ENCODE measurements around the gene MACROD1. TPM values are rescaled to one million over a fixed set of nuclear protein-coding genes. Genes with fewer than 3 reads are reported as not detected.

The MACROD1 gene
- total and polyA plus RNA-seq, 9 of the 15 experiments (the other 6 are each of a cell fraction or from before 2014, with no cell fraction given), result 1.1 to 60.0 (median 26.4) TPM

GRCh38 chr11:63974259-63975143 lies 191.4 kb downstream of the MACROD1 start, which contains the start of gene COX8A (continued):
- peak; percentile 79; the same call in 1 of the 2 replicates for TF ChIP-seq ZBTB7A (IDR thresholded peaks at IDR 0.05; ENCODE audit: borderline replicate concordance, control insufficient read depth, low read depth, low read length)
- TF ChIP-seq, protein P1, sequence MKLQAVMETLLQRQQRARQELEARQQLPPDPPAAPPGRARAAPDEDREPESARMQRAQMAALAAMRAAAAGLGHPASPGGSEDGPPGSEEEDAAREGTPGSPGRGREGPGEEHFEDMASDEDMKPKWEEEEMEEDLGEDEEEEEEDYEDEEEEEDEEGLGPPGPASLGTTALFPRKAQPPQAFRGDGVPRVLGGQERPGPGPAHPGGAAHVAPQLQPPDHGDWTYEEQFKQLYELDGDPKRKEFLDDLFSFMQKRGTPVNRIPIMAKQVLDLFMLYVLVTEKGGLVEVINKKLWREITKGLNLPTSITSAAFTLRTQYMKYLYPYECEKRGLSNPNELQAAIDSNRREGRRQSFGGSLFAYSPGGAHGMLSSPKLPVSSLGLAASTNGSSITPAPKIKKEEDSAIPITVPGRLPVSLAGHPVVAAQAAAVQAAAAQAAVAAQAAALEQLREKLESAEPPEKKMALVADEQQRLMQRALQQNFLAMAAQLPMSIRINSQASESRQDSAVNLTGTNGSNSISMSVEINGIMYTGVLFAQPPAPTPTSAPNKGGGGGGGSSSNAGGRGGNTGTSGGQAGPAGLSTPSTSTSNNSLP (IDR thresholded peaks at IDR 0.05; ENCODE audit: borderline replicate concordance, low read depth, low read length), result no peak
- TF ChIP-seq ZNF444 (CRISPR knock-in tag; IDR thresholded peaks at IDR 0.05), result no peak
- peak; percentile 95 to 99 for TF ChIP-seq MAZ (CRISPR knock-in tag; conservative IDR thresholded peaks at IDR 0.05 in 1 of 2, IDR thresholded peaks at IDR 0.05 in 1 of 2)
- peak; percentile 17 for TF ChIP-seq HMGN3 (IDR thresholded peaks at IDR 0.05; ENCODE audit: borderline replicate concordance, extremely low read depth, insufficient read length, low read depth, low read length)
- no peak for TF ChIP-seq ELF4 (CRISPR knock-in tag; IDR thresholded peaks at IDR 0.05)
- no peak for TF ChIP-seq MED1 (CRISPR knock-in tag; IDR thresholded peaks at IDR 0.05; ENCODE audit: borderline replicate concordance)
- TF ChIP-seq, protein P2, sequence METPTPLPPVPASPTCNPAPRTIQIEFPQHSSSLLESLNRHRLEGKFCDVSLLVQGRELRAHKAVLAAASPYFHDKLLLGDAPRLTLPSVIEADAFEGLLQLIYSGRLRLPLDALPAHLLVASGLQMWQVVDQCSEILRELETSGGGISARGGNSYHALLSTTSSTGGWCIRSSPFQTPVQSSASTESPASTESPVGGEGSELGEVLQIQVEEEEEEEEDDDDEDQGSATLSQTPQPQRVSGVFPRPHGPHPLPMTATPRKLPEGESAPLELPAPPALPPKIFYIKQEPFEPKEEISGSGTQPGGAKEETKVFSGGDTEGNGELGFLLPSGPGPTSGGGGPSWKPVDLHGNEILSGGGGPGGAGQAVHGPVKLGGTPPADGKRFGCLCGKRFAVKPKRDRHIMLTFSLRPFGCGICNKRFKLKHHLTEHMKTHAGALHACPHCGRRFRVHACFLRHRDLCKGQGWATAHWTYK (CRISPR knock-in tag; IDR thresholded peaks at IDR 0.05), result peak; percentile 83
- TF ChIP-seq, protein P3, sequence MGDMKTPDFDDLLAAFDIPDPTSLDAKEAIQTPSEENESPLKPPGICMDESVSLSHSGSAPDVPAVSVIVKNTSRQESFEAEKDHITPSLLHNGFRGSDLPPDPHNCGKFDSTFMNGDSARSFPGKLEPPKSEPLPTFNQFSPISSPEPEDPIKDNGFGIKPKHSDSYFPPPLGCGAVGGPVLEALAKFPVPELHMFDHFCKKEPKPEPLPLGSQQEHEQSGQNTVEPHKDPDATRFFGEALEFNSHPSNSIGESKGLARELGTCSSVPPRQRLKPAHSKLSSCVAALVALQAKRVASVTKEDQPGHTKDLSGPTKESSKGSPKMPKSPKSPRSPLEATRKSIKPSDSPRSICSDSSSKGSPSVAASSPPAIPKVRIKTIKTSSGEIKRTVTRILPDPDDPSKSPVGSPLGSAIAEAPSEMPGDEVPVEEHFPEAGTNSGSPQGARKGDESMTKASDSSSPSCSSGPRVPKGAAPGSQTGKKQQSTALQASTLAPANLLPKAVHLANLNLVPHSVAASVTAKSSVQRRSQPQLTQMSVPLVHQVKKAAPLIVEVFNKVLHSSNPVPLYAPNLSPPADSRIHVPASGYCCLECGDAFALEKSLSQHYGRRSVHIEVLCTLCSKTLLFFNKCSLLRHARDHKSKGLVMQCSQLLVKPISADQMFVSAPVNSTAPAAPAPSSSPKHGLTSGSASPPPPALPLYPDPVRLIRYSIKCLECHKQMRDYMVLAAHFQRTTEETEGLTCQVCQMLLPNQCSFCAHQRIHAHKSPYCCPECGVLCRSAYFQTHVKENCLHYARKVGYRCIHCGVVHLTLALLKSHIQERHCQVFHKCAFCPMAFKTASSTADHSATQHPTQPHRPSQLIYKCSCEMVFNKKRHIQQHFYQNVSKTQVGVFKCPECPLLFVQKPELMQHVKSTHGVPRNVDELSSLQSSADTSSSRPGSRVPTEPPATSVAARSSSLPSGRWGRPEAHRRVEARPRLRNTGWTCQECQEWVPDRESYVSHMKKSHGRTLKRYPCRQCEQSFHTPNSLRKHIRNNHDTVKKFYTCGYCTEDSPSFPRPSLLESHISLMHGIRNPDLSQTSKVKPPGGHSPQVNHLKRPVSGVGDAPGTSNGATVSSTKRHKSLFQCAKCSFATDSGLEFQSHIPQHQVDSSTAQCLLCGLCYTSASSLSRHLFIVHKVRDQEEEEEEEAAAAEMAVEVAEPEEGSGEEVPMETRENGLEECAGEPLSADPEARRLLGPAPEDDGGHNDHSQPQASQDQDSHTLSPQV (IDR thresholded peaks at IDR 0.05), result no peak; the same call in 1 of the 2 replicates
- peak; percentile 74 for TF ChIP-seq MBD2 (IDR thresholded peaks at IDR 0.05; ENCODE audit: borderline replicate concordance, low read depth)
- TF ChIP-seq SMAD2 (IDR thresholded peaks at IDR 0.05; ENCODE audit: low read depth, low read length), result no peak
- peak; percentile 100 for TF ChIP-seq FOXM1 (IDR thresholded peaks at IDR 0.05; ENCODE audit: low read depth)
- peak; percentile 75; the same call in 1 of the 2 replicates for TF ChIP-seq FOXM1 (CRISPR knock-in tag; IDR thresholded peaks at IDR 0.05; ENCODE audit: low read depth)
- TF ChIP-seq TBP (optimal IDR thresholded peaks at IDR 0.05; ENCODE audit: low read depth, low read length), result peak; percentile 83
- TF ChIP-seq CBX2 (IDR thresholded peaks at IDR 0.05; ENCODE audit: insufficient read depth, low read length, poor library complexity, severe bottlenecking), result no peak
- no peak for TF ChIP-seq TAL1 (IDR thresholded peaks at IDR 0.05)
- TF ChIP-seq PRMT5 (CRISPR knock-in tag; IDR thresholded peaks at IDR 0.05), result peak; percentile 84
- TF ChIP-seq SMAD4 (CRISPR knock-in tag; conservative IDR thresholded peaks at IDR 0.05), result no peak; the same call in none of the 2 replicates
